Amygdala (tissue), 56 donors: ENCODE measurements around the gene SH3BGRL.
"Not testable (repeated sequence)": the region's sequence is repeated elsewhere in the genome, so short reads cannot be mapped to it uniquely, and the experiment has no call there.

Experiments used
- DNase-seq, 56 donors: peaks; one replicate each; lab custom pipeline; 2025; lab: John Stamatoyannopoulos, UW

The SH3BGRL gene

DNA sequence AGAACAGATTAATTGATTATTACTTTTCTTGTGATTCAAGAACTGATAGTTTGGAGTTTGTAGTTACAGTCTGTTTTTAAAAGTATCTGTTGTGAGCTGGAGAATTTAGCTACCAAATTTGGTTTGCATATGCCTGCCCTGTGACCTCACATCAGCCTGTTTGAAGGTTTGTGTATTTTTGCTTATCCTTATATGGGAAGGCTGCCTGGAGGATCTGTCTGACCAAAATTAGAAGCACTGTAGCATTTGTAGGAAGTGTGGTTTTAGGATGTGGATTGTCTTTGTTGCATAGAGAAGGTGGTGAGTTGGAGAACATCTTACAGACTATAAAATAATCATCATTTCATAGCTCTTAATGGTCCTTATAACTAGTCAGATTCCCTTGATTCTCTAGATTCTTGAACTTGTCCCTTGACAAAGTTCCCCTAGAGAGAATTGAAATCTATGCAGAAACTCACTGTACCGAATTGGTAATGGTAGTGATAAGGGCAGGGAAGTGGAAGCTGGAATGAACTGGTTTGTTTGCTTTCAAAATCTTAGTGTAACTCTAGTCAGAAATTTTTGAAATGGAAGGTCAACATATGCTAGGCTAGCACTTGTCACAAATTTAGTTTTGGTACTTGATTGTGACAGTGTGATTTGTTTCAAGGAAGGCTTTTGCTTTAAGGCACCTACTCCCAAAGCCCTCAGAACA, 57.3 kb downstream of the SH3BGRL start:
- no peak for DNase-seq

DNA sequence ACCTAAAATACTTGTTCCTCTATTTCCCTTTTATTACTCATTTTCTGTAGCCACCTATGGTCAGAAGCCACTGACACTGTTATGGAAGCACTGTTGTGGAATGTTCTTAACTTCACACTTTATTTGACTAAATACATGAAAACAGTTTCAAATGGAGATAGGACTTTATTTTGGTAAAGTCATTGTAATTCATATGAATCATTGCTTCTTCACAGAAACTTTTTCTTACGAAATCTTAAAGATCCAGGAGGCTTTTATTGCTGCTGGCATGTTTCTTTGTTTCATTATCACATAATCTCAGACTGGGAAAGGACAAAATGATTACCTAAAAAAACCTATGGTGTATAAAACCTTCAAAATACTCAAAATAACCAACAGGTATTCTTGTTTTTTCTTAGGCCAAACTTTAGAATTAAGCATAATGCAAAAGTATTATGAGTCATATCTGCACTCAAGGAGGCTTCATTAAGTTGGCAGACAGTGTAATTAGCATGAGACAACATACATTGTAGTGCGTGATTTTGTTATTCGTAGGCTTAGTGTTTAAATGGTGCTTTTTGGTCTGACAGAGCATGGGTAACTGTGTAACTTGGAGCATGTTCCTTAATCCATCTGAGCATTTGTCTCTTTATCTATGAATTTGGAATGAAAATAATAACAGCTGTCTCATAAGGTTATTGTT, 58.0 kb downstream of the SH3BGRL start:
- no peak for DNase-seq

DNA sequence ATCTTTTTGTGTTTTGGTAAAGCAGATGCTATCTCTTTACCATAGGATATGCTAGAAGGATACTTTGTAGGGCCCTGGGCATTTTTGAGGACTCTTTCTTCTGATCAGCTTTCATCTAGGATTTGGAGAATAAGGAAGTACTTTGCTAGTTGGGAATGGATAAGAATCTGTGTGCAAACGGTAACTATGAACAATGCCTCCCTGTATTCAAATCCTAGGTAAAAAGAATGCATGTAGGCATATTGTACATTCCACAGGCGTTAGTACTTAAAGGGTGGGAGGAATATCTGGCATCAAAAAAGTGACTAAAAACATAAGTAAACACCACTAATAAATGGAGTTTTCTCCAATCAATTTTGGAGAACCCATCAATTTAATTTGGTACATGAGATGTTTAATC, 59.7 kb downstream of the SH3BGRL start:
- no peak for DNase-seq

DNA sequence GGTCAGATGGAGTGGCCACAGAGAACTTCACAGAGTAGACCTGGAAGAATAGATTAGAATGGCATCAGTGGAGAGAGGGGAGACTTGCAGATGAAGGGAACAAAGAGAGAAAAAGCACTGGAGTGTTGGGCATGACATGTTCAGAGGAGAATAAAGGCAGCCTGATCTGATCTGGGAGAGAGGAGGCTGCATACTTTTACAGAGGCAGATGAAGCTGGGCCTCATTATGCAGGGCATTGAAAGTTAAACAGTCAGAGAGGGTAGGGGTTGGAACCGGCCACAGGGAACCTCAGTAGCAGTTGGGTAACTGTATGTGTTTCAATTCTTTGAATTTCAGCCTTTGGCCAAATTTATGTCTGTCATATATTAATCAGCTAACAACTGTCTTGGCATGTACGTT, 61.2 kb downstream of the SH3BGRL start:
- no peak for DNase-seq

DNA sequence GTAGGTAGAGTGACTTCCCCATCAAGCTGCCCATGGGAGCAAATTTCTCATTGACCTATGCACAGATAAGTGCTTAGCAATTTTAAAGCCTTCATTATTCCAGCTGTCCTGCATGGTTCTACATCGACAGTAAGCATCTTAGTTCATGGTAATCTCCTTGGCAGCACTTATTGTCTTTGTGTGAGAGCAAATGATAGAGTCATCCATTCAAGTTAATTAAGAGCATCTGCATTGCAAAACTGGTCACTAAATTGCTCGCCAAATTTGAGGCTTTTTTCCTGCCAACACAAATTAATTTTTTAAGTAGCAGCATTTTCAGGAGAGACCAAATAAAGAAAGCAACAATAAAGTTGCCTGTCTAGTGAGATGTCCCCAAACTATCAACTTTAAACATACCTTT, 76.7 kb downstream of the SH3BGRL start:
- no peak for DNase-seq

DNA sequence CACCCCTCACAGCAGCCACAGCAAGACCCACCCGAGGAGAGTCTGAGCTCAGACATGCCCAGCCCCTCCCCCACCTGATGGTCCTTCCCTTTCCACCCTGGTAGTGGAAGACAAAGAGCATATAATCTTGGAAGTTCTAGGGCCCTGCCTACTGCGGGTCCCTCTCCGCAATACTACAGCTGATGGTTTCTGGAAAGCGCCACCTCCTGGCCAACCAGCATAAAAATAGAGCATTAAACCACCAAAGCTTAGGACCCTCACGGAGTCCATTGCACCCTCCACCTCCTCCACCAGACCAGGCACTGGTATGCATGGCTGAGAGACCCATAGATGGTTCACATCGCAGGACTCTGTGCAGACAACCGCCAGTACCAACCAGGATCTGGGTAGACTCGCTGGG, 78.2 kb downstream of the SH3BGRL start:
- no peak for DNase-seq

DNA sequence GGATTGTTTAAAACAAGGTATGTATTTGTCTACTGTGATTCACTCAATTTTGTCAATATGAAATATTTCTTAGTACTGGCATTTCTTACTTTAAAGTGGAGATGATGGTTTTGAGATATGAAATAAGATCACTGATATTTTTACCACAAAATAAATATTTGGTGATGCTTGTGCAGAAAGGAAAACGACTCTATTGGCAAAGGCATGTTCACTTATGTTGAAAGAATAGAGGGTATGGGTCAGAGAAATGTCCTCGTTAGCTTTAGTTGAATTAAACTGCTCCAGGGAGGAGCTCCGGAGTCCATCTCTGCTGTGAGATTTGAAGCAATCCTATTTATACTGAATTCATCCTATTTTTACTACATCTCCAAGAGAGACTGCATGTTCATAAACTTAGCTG, 84.2 kb downstream of the SH3BGRL start:
- no peak for DNase-seq

DNA sequence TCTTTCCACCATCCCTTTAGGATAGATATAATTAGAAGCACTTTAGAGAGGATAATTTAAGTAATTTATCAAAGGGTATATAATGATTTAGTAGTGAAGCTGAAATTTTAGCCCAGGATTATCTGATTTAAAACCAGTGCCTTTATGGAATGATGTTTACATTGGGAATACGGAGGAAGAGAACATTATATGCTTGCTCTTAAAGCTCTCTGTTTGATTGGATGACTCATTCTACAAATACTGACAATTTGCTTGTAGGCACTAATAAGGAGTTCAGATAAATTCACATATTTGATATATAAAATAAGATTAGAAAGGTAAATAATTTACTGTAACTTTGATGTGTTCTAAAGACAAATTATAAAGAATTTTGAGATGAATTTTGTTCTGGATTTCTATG, 84.7 kb downstream of the SH3BGRL start:
- no peak for DNase-seq

DNA sequence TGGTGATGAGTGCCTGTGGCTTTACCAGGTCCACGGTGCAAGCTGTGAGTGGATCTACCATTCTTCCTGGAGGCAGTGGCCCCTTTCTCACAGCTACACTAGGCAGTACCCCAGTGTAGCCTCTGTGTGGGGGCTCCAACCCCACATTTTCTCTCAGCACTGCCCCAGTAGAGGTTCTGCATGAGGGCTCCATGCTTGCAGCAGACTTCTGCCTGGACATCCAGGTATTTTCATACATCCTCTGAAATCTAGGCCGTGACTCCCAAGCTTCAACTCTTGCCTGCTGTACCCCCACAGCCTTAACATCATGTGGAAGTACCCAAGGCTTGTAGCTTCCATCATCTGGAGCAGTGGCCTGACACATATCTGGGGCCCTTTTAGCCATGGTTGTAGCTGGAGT, 90.1 kb downstream of the SH3BGRL start:
- no peak for DNase-seq

DNA sequence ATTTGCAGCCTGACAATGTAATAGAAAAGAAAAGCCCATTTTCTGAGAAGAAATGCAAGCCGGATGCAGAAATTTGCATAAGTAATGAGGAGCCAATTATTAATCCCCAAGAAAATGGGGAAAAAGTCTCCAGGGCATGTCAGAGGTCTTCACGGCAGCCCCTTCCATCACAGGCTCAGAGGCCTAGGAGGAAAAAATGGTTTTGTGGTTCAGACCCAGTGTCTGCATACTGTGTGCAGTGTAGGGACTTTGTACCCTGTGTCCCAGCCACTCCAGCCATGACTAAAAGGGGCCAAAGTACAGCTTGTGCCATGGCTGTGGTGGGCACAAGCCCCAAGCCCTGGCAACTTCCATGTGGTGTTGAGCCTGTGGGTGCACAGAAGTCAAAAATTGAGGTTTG, 92.2 kb downstream of the SH3BGRL start:
- DNase-seq: no peak

DNA sequence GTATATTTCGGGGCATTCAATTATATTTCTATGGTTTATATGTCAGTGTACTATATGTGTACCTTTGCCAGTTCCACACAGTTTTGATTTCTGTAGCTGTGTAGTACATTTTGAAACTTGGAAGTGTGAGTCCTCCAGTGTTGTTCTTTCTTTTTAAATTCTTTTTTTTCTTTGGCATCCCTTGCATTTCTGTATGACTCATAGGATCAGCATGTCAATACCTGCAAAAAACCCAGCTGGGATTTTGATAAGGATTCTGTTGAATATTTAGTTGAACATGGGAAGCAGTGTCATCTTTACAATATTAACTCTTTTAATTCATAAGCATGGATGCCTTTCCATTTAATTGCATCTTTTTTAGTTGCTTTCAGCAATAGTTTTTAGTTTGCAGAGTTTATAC, 100.0 kb downstream of the SH3BGRL start:
- no peak for DNase-seq

DNA sequence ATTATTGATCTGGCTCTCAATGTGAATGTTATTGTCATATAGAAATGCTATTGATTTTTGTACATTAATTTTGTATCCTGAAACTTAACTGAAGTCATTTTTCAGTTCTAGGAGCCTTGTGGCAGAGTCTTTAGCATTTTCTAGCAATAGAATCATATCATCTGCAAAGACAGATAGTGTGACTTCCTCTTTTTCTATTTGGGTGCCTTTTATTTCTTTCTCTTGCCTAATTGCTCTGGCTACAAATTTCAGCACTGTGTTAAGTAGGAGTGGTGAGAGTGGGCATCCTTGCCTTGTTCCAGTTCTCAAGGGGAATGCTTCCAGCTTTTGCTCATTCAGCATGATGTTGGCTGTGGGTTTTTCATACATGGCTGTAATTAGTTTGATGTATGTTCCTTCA, 102.7 kb downstream of the SH3BGRL start:
- no peak for DNase-seq

DNA sequence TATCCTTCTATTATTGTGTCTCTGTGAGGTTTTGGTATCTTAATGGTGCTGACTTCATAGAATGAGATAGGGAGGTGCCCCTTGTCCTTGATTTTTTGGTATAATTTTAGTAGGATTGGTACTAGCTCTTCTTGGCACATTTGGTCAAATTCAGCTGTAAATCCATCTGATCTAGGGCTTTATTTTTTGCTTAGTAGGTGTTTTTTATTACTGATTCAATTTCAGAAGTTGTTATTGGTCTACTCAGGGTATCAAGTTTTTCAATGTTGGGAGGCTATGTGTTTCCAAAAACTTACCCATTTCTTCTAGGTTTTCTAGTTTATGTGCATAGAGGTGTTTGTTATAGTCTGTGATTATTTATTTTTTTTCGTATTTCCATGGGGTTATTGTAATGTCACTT, 103.3 kb downstream of the SH3BGRL start:
- no peak for DNase-seq

DNA sequence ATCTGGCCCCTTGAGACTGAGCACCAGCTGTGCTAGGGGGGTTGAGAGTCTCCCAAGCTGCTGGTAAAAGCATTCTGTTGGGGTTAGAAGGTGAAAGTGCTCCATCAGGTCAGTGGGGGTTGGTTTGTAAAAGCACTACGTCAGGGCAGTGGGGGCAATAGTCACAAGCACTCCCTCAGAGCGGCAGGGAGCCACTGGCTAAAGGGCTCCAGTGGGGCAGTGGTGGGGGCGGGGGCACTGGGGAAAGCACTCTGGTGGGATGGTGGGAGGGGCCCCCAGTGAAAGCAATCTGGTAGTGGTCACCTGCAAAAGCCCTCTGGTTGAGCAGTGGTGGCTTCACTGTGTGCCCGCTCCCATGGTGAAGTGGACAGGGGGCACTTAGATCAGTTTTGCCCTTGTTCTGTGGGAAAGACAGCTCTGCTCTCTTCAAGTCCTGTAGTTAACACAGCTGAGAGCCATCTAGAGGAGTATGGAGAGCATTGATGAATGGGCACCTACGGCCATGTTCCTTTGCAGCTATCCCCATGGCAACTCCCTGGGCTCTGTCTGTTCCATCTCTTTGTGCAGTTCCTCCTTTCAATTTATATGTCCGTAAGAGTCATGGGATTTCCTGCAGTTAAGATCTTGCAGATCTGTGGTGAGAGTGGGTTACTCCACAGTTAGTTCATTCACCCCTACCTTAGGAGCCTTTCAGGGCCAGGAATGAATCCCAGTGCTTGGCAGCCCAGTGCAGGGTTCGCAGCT, 106.4 kb downstream of the SH3BGRL start:
- DNase-seq: no peak

DNA sequence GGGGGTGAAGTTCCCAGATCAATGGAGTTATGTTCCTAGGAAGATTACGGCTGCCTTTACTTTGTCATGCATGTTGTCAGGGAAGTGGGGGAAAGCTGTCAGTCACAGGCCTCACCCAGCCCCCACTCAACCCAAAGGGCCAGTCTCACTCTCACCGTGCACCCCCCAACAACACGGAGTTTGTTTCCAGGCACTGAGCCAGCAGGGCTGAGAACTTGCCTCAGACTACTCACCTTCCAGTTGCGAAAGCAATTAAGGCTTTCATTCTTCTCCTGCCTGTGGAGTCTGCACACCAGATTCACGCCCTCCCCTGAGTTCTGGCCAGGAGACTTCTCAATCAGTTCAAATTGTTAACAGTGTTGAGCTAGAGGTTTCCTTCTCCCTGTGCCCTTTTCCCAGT, 114.3 kb downstream of the SH3BGRL start:
- DNase-seq: no peak

DNA sequence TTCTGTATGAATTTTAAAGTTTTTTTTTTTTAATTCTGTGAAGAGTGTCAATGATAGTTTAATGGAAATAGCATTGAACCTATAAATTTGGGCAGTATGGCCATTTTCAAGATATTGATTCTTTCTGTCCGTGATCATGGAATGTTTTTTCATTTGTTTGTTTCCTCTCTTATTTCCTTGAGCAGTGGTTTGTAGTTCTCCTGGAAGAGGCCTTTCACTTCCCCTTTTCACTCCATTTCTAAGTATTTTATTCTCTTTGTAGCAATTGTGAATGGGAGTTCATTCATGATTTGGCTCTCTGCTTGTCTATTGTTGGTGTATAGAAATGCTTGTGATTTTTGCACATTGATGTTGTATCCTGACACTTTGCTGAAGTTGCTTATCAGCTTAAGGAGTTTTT, 129.8 kb downstream of the SH3BGRL start:
- not testable (repeated sequence) for DNase-seq

DNA sequence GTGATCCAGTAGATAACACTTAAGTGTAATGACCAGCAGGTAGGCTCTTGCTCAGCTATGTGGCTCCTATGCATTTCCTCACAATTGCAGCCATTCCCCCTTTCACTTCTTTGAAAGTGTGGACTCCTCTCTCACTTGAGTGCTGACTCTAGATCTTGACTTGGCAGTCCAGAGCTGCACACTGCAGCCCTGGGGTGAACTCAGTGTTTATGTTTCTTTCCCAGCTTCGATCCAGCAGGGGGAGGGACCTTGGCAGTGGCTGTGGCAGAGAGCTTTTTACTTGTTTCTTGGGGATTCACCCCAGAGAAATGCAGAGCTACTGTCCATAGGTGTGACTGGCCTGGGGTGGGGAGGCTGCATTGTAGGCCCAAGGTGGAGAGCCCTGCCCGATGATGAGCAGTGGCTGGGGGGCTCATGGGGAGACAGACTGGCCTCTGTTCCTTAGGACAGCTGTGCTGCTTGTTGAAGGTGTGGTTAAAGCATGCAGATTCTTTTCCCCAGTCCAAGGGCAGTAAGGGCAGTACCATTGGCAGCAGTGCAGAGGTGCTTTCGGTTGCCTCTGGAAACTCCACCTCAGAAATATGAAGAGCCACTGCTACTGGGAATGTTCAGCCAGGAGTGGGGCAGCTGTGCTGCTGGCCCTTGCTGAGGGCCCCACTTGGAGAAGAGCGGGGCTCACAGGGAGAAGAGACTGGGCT, 134.7 kb downstream of the SH3BGRL start:
- DNase-seq: no peak

DNA sequence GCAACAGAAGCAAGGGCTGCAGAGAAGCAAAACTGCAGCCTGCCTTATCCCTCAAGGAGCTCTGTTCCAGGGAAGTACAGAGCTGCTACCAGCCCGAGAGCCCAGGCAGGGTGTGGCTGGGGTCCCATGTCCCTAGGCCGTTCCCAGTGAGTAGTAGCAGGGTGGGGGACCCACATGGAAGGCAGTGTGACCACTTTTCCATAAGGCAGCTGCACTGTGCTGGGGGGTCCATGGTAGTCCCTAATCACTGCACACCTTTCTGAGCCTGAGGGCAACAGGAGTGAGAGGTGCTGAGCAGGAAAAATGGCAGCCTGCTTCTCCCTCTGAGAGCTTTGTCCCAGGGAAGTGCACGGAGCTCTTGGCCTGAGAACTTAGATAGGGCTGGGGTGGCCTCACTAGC, 135.9 kb downstream of the SH3BGRL start:
- no peak for DNase-seq

DNA sequence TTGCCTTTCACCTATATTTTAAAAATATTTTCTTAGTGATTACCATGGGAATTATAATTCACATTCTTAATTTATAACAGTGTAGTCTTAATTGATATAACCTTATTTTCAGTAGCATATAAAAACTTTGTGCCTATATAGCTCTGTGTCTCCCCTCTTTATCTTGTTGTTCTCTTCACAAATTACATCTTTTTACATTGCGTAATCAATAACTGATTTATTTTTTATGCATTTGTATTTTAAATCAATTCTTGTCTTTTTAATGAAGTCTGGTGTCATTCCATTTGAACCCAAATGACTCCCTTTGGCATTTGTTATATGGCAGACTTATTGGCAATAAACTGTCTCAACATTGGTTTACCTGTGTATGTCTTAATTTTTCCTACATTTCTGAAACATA, 137.0 kb downstream of the SH3BGRL start:
- DNase-seq: no peak

DNA sequence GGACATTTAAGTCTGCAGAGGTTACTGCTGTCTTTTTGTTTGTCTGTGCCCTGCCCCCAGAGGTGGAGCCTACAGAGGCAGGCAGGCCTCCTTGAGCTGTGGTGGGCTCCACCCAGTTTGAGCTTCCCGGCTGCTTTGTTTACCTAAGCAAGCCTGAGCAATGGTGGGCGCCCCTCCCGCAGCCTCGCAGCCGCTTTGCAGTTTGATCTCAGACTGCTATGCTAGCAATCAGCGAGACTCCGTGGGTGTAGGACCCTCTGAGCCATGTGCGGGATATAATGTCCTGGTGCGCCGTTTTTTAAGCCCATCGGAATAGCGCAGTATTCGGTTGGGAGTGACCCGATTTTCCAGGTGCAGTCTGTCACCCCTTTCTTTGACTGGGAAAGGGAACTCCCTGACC, 143.4 kb downstream of the SH3BGRL start:
- not testable (repeated sequence) for DNase-seq
